ENCODE results near the gene SPTSSB.

SPTSSB gene

DNA sequence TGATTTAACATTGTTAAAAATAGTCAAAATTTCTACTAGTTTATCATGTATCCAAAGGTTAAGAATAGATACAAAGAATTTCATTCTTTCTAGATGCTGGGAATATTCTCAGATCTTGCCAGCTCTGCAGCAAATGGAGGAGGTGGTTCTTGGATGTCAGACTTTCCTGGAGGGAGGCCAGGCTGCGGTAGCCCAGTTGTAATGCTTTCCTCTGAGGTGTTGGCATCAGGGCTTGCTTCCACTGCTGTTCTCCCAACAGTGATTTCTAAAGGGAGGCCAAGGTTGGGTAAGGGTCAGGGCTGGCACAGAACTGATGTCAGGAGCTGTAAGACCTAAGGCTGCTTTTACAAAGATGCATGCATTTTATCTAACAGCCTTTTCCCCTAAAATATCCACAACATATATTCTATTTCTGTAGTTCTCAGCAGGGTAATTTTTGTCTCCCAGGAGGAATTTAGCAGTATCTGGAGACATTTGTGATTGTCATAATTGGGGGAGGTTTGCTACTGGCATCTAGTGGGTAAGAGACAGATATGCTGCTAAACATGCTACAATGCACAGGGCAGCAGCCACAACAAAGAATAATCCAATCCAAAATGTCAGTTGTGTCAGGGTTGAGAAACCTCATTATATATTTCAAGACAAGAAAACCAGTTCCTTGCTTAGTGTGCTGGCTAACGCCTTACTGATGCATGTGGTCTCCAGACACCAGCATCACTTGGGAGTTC, 42.0 kb upstream of the SPTSSB start:
- TF ChIP-seq, protein P1, sequence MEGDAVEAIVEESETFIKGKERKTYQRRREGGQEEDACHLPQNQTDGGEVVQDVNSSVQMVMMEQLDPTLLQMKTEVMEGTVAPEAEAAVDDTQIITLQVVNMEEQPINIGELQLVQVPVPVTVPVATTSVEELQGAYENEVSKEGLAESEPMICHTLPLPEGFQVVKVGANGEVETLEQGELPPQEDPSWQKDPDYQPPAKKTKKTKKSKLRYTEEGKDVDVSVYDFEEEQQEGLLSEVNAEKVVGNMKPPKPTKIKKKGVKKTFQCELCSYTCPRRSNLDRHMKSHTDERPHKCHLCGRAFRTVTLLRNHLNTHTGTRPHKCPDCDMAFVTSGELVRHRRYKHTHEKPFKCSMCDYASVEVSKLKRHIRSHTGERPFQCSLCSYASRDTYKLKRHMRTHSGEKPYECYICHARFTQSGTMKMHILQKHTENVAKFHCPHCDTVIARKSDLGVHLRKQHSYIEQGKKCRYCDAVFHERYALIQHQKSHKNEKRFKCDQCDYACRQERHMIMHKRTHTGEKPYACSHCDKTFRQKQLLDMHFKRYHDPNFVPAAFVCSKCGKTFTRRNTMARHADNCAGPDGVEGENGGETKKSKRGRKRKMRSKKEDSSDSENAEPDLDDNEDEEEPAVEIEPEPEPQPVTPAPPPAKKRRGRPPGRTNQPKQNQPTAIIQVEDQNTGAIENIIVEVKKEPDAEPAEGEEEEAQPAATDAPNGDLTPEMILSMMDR (conservative IDR thresholded peaks at IDR 0.05) = peak; percentile 37; the same call in 1 of the 2 replicates
- peak overlapping the region; percentile 94 for H3K27ac ChIP-seq

DNA sequence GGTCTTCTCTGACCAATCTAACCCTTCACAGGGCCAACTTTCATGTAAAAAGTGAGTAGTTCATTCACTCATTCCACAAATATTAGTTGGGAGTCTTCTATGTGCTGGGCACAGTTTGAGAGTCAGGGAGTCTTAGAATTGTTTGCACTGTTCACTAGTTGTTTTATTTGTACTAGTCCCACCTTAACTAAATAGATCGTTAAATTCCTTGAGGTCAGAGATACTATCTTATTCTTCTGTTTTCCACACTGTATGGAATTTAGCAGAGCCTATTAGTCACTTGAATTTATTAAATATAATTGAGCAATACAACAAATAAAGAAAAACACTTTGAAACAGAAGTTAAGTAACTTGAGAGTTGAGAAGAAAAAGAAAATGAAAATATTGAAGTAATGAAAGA, 40.8 kb upstream of the SPTSSB start:
- TF ChIP-seq, protein P1 (conservative IDR thresholded peaks at IDR 0.05) = no peak
- H3K27ac ChIP-seq = peak overlapping the region; percentile 94

DNA sequence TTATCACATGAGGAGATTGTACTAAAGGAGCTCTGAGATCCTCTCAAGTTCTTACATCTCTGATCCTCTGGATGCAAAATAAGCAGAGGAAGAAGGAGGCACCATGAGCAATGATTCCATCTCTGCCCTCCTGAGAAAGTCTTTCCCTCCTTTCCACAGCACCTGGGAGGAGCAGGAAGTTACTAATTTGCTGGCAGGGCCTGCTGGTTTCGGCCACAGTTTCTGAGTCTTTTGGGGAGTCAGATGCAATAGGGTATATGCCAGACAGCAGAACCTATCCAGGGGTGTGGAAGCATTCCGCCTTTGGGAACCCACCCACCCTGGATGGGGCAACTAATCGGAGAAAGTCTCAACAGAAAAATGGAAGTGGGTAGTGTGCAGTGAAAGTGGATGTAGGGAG, 38.5 kb upstream of the SPTSSB start:
- H3K27ac ChIP-seq = peak overlapping the region; percentile 94; the same call in 1 of the 2 replicates
- TF ChIP-seq, protein P1 (conservative IDR thresholded peaks at IDR 0.05) = no peak

DNA sequence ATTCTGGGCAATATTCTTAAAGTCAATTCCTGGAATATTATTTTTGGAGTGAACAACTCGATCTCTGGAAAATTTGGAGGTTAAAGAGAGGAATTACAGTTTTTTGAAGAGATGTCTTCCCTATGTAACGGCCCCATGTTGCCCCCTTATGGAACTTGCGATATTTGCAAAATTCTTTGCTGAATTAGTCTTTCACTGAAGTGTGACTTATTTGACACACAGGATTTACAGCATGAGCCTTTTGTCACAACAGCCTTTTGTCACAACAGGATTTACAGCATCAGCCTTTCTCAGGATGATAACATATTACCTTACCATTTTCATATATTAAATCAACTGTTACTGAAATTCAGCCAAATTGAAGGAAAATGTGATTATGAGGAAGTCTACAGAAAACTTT, 37.8 kb upstream of the SPTSSB start:
- peak overlapping the region; percentile 94; the same call in 1 of the 2 replicates for H3K27ac ChIP-seq
- TF ChIP-seq, protein P1 (conservative IDR thresholded peaks at IDR 0.05) = peak; percentile 76

DNA sequence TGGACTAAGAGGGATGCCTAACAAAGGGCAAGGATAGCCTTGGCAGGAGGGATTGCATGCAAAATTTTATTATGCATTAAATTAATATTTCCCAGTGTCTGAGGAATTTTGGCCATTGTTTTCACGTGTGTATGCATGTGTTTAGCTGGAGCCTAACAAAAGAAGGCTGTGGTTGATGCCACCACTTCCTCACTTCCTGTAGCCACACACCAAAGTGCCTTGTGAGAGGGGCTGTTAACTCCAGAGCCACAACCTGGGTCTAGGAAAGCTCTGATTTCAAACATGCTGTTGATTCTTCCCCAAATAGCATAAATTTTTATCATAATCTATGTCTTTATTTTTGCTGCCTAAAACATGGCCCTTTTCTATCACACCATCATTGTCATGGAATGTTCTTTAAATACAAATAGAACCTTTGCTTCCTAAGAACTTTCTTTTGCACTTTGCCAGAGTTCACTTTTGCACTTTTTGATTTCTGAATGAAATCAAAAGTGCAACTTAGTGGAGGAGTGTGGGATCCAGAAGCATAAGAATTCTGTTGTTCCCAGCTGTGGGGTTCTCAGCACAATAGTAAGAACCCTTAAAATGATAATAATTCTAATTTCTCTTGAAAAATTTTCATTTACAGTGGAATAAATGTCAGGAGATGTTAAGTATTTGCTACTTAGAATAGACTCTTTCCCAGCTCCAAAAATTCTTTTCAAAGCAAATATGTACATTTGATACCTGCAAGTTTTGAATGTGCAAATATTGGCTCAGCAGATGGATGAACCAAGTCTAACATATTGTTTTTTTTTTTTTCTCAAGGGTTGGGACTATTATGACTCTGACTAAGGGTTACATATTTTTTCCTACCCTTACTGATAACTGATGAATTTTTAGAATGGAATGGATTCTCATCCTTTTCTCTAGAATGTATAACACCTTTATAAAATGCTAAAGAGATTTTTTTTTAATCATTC, 35.6 kb upstream of the SPTSSB start:
- H3K27ac ChIP-seq = peak overlapping the region; percentile 75
- TF ChIP-seq, protein P1 (conservative IDR thresholded peaks at IDR 0.05) = no peak

DNA sequence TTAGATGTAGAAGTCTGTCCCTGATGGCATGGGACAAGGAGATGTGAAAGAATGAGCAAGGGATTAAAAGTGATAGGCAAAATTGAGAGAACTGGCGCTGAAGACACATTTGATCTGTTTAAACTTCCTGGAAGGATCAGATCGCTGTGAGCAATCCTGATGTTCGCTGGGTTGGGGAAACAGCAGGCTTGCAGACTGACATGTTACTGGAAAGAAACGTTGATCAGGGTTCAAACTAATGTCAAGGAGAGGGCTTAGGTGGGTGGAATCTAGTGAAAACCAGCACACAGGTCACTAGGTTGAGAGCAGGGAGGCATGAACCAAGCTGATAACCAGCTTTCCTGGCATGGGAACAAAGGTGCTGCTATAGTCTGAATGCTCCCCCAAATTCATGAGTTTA, 34.5 kb upstream of the SPTSSB start:
- TF ChIP-seq, protein P1 (conservative IDR thresholded peaks at IDR 0.05) = no peak
- peak overlapping the region; percentile 75 for H3K27ac ChIP-seq

DNA sequence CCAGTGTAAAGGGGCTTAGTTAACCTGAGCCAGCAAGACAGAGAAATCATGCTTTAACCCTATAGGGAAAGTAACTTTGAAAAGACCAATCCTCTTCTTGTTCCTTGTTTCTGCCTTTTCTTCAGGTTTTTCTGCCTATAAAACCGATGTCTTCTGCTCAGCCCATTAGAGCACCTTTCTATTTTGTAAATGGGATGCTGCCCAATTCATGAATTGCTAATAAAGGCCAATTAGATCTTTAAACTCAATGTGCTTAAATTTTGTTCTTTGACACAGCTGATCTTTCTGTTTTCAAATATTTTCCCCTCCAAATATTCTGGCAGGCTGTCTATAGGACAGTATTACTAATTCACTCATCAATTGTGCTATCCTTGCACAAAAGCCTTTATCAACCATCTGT, 33.8 kb upstream of the SPTSSB start:
- TF ChIP-seq, protein P1 (conservative IDR thresholded peaks at IDR 0.05) = no peak
- peak overlapping the region; percentile 75 for H3K27ac ChIP-seq

Data from VCaP (cell line).